Smooth muscle cell (in vitro differentiated cells): Measurements from ENCODE around the gene JMY. TPM values are rescaled to one million over a fixed set of nuclear protein-coding genes. Genes with fewer than 3 reads are reported as not detected.

Experiments
- DNase-seq: peaks from one replicate; lab custom pipeline; 2025; ENCODE audit not compliant: unreplicated experiment; lab: John Stamatoyannopoulos, UW
- H2AFZ ChIP-seq: fragments of 200-600 bp; sonication (generic); 2 replicates; pipeline ENCODE4 v1.6.0; 2016; ENCODE audit warnings: antibody characterized with exemption, low read depth, mild to moderate bottlenecking
- H3F3A ChIP-seq: fragments of 200-600 bp; sonication (generic); 2 replicates; pipeline ENCODE4 v1.6.0; 2017; ENCODE audit warnings: antibody characterized with exemption, low read depth
- H3K27ac ChIP-seq: fragments of 200-600 bp; sonication (generic); 2 replicates; pipeline ENCODE4 v1.5.1; 2016; ENCODE audit warnings: low read depth, mild to moderate bottlenecking
- H3K27me3 ChIP-seq: fragments of 200-600 bp; sonication (generic); 2 replicates; pipeline ENCODE4 v1.6.1; 2016; ENCODE audit warnings: low read depth, mild to moderate bottlenecking
- H3K36me3 ChIP-seq: fragments of 200-600 bp; sonication (generic); 2 replicates; pipeline ENCODE4 v1.5.1; 2016; ENCODE audit warnings: low read depth
- H3K4me1 ChIP-seq: fragments of 200-600 bp; sonication (generic); 2 replicates; pipeline ENCODE4 v1.5.1; 2016; ENCODE audit warnings: low read depth
- H3K4me2 ChIP-seq: fragments of 200-600 bp; sonication (generic); 2 replicates; pipeline ENCODE4 v1.6.0; 2016; ENCODE audit warnings: mild to moderate bottlenecking
- H3K4me3 ChIP-seq: fragments of 200-600 bp; sonication (generic); 2 replicates; pipeline ENCODE4 v1.5.1; 2016; ENCODE audit warnings: mild to moderate bottlenecking
- H3K79me2 ChIP-seq: fragments of 200-600 bp; sonication (generic); 2 replicates; pipeline ENCODE4 v1.6.0; 2016; ENCODE audit warnings: low read depth, mild to moderate bottlenecking
- H3K9ac ChIP-seq: fragments of 200-600 bp; sonication (generic); 2 replicates; pipeline ENCODE4 v1.6.0; 2016; ENCODE audit warnings: low read depth
- H3K9me3 ChIP-seq: fragments of 200-600 bp; sonication (generic); replicated peaks from 2 replicates; pipeline ENCODE4 v1.5.1; 2016; ENCODE audit warnings: low read depth
- H4K20me1 ChIP-seq: fragments of 200-600 bp; sonication (generic); 2 replicates; pipeline ENCODE4 v1.6.0; 2016; ENCODE audit warnings: low read depth
- CTCF ChIP-seq: fragments of 200-600 bp; sonication (generic); IDR thresholded peaks from 2 replicates; pipeline ENCODE4 v1.5.1; 2017; ENCODE audit warnings: borderline replicate concordance, mild to moderate bottlenecking, antibody characterized with exemption; ENCODE audit not compliant: insufficient read depth, poor library complexity, severe bottlenecking
- WGBS: methylation state at CpG from one replicate; pipeline ENCODE4 v1.1.7; 2016; ENCODE audit warnings: low lambda C conversion rate; 5-methylcytosine and 5-hydroxymethylcytosine counted together
- polyA plus RNA-seq: library from polyadenylated mRNA; unstranded; fragments of >200 nt; fragmentation: Nextera tagmentation; extraction: Ambion mirVana; gene quantifications from 2 replicates; pipeline ENCODE4 v1.2.1, GENCODE V29; 2016
- total RNA-seq: library from RNA; depleted of rRNA; stranded (reverse); fragments of >200 nt; gene quantifications from 2 replicates; pipeline ENCODE4 v1.2.3, GENCODE V29; 2014

Gene JMY
- total and polyA plus RNA-seq, 2 experiments from 2014 or later = 0.55 to 5.0 TPM

- Histone ChIP-seq H3K4me3 (no peak overlapping the region), H3K27ac (no peak overlapping the region), H3K4me2 (no peak overlapping the region)
These were observed 34.7 kb upstream of the JMY start for GRCh38 chr5:79201206-79201605.

GRCh38 chr5:79202076-79202475 is 33.9 kb upstream of the JMY start:
- Histone ChIP-seq H2AFZ (no peak overlapping the region), H3K9me3 (no peaks in the 10 kb centered on the region), H3K27ac (peak overlapping the region; percentile 66), H3K9ac (no peak overlapping the region), H3K4me2 (no peak overlapping the region), H3K27me3 (no peaks in the 10 kb centered on the region), H3K4me3 (no peak overlapping the region), H3K36me3 (no peaks in the 10 kb centered on the region), H3F3A (no peaks in the 10 kb centered on the region), H3K79me2 (no peaks in the 10 kb centered on the region), H4K20me1 (no peaks in the 10 kb centered on the region), H3K4me1 (no peaks in the 10 kb centered on the region)
- TF ChIP-seq CTCF = no peak
- DNase-seq = no peak

More at GRCh38 chr5:79201206-79201605, 34.7 kb upstream of the JMY start:
- TF ChIP-seq CTCF = no peak
- H3K9me3 ChIP-seq = no peaks in the 10 kb centered on the region
- WGBS = 76% methylated on average over 4 of the region's 4 CpGs
- H2AFZ ChIP-seq = no peak overlapping the region
- DNase-seq = no peak
- no peaks in the 10 kb centered on the region for H3K36me3 ChIP-seq
- H3K4me1 ChIP-seq = no peaks in the 10 kb centered on the region
- H3K27me3 ChIP-seq = no peaks in the 10 kb centered on the region
- H3K9ac ChIP-seq = no peak overlapping the region
- H3K79me2 ChIP-seq = no peaks in the 10 kb centered on the region
- no peaks in the 10 kb centered on the region for H3F3A ChIP-seq
- no peaks in the 10 kb centered on the region for H4K20me1 ChIP-seq

GRCh38 chr5:79205965-79206364 is 30.0 kb upstream of the JMY start:
- no peak for DNase-seq
- Histone ChIP-seq H2AFZ (no peak overlapping the region), H3K4me3 (no peak overlapping the region), H3F3A (no peaks in the 10 kb centered on the region), H3K9me3 (no peaks in the 10 kb centered on the region), H3K4me2 (no peak overlapping the region), H3K9ac (no peak overlapping the region), H4K20me1 (no peaks in the 10 kb centered on the region), H3K36me3 (no peaks in the 10 kb centered on the region), H3K27me3 (no peaks in the 10 kb centered on the region), H3K4me1 (no peaks in the 10 kb centered on the region), H3K79me2 (no peaks in the 10 kb centered on the region), H3K27ac (no peak overlapping the region)
- 84% methylated on average over 3 of the region's 3 CpGs for WGBS
- no peak for TF ChIP-seq CTCF

GRCh38 chr5:79206541-79206940 is 29.4 kb upstream of the JMY start:
- 93% methylated on average over 3 of the region's 3 CpGs for WGBS

More at GRCh38 chr5:79206541-79206940, 29.4 kb upstream of the JMY start:
- Histone ChIP-seq H3K4me2 (no peak overlapping the region), H3F3A (no peaks in the 10 kb centered on the region), H3K4me1 (no peaks in the 10 kb centered on the region), H3K9me3 (no peaks in the 10 kb centered on the region), H3K27ac (no peak overlapping the region), H3K9ac (no peak overlapping the region), H2AFZ (no peak overlapping the region), H4K20me1 (no peaks in the 10 kb centered on the region), H3K79me2 (no peaks in the 10 kb centered on the region), H3K27me3 (no peaks in the 10 kb centered on the region), H3K36me3 (no peaks in the 10 kb centered on the region), H3K4me3 (no peak overlapping the region)
- no peak for DNase-seq
- TF ChIP-seq CTCF = no peak
